Measurements from ENCODE around the gene P3H1.
"Not testable (repeated sequence)": the region's sequence is repeated elsewhere in the genome, so short reads cannot be mapped to it uniquely, and the experiment has no call there.

Gene P3H1

DNA sequence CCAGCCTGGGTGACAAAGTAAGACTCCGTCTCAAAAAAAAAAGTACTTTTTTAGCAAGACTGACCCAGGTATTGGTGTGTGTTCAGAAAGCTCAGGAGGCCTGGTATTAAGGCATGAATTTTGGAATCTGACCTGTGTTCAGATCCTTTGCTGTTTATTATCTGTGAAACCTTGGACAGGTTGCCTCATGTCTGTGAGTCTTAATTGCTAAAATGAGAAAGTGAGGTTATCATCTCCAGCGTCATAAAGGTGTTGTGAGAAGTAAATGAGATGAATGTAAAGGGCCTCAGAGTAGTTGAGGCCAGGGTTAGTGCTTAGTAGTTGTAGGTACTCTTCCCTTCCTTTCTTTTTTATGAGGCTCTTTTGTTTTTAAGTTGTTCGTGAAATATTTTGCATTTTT lies 3.0 kb upstream of the P3H1 start:
- no peak for DNase-seq

DNA sequence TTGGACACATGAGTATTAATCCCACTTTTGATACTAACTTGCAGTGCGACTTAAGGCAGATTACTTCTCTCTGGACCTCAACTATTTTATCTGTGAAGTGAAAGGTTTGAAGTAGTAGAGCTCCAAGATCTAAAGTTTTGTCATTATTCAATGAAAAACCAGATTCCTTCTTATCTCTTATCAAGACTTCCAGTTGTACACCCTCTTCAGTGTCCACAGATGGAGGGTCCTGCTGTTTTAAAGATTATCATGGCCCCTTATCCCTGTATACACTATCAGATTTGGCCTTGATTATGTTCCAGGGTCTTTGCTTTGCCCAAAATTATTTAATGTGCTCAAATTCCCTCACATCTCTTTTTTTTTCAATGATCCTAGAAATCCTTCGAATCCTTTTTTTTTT lies 1.3 kb upstream of the P3H1 start:
- DNase-seq = no peak

DNA sequence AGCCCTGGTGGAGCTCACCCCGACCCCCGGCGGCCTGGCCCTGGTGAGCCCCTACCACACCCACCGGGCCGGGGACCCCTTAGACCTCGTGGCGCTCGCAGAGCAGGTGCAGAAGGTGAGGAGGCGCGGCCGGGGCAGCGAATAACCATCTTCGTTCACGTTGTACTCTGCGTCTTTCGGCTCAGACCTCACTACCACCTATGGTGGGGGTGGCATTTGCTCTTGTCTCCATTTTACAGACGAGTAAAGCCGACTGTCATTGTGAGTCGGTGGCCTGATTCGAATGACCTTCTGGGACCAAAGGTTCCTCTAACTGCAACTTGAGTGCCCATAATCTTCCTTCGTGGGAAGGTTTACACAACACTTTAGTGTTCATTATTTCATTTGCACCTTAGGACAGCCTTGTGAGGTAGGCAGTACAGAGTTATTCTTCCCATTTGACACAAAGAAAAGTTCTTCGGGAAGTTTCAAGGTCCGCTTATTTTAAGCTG lies 727 bp upstream of the P3H1 start:
- no peak for DNase-seq

DNA sequence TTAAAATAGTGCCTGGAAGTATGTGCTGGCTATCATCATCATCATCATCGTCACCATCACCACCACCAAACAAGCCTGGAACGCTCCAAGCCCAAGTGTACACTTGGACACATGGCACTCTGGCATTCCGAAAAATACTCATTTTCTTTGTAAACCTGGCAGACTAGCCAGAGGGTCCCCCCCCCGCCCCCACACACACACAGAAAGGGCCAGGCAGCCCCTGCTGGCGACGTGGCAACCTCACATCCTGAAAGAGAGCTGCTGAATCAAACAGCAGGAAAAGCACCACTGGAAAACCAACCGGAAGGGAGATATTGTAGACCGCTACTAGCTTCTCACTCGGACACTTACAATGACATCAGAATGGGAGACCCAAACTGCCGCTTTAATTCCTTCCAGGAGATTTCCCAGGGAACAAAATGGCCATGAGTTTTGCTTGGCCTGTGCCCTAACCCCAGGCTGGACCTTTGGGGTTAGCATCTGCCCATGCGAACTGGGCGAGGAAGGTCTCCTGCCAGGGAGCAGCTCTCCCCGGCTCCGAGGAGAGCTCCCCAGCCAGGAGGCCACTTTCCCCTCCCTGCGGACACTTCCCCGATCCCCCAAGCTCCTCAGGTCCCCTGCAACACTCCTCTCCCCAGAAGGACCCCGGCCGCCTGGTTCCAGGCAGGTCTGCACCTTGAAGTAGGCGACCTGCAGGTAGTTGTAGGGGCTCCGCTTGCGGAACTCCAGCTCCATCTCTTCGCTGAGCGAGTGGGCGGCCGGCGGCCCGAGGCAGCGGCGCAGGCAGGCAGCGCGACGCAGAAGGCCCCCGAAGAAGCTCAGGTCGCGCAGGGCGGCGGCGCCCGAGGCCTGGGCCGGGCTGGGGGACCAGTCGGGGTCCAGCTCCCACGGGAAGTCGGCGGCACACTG lies 742 bp downstream of the P3H1 start:
- DNase-seq = peak; percentile 54 to 82

DNA sequence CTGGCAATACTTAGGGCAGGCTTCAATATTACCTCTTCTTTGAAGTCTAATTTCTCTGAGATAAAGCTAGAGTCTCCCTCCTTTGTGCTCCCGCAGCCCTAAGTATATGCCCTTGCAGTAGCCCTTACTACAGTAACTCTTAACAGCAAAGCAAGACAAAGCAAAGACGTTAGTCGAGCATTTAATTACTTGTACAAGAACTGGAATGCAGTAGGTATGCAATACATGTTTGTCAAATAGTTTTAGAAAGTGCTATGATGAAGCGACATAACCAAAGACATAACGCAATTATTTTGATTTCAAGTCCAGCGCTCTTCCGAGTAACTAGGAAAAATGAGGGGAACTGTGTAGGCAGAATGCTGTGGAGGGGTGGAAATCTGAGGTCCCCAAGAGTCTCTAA lies 1.6 kb downstream of the P3H1 start:
- DNase-seq = no peak

DNA sequence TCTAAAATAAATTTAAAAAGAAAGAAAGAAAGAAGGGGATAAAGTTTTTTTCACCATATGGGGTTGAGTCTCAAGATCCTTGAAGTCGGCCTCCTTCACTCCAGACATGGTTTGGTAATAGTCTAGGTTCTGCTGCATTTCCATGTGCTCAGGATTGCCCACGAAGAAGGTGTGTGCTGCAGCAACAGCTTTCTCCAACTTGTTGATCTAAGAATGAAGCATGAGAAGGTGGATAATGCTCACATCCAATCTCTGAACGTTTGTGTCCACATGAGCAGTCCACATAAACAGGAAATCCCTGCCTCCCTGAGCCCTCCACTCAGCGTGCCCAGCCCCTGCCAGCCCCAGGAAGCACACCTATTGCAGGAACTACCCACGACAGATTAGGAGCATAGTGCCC lies 4.6 kb downstream of the P3H1 start:
- DNase-seq = no peak

DNA sequence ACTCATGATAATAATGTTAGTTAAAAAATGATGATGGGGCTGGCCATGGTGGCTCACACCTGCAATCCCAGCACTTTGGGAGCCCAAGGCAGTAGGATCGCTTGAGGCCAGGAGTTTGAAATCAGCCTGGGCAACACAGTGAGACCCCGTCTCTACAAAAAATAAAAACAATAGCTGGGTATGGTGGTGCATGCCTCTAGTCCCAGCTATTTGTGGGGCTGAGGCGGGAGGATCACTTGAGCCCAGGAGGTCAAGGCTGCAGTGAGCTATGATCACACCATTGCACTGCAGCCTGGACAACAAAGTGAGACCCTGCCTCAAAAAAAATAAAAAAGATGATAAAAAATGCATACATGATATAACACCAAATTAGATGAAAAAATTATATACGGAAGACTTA lies 5.3 kb downstream of the P3H1 start:
- no peak for DNase-seq

DNA sequence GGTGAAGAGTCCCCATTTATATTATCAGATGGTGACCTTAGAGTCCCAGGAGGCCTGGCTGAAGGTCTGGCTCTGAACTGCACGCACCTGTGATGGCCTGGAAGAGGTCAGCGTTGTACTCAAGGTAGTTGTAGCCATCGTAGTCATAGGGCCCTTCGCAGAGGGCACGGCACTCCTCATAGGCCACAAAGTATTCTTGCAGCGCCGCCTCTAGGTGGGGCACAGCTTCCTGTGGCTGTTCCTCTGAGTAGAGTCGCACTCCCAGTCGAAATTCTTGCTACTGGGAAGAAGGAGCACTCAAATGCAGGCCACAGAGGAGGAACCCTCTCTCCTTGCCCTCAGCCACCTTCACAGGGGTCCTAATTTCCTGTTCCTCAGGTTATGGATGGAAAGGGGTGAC lies 7.7 kb downstream of the P3H1 start:
- peak in 1 of 2 experiments; percentile 10 for DNase-seq

DNA sequence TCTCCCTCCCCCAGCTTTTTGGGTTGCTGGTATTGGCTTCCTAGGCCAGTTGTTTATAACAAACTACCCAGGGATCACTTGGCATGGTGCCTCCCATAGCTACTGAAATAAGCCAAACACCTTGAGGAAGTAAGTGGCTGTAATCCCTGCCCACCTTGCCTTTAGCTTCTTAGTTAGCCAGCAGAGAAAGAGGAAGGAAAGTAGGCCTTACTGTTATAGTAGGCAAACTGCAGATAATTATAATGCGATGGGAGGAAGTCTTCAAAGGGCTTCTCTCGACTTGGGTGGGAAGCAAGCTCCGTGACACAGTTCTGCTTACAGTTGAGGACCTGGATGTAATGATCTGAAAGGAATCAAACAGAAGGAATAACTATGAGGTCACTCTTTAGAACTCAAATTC lies 8.2 kb downstream of the P3H1 start:
- no peak for DNase-seq

DNA sequence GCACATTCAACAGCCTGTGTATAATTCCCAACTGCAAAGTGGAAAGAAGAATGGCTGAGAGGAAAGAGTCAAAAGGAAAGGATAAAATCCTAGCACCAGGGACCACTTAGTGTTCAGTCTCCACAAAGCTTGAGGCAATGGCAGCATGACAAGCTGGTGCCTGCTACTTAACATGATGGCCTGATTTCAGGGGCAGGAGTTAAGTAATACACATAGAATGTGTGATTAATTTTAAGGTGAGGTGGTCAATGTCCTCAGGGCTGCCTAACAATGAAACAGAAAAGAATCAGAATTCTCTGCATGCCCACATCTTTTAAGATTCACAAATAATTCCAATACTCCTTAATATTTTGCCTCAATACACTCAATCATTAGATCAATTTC lies 8.9 kb downstream of the P3H1 start:
- no peak for DNase-seq

DNA sequence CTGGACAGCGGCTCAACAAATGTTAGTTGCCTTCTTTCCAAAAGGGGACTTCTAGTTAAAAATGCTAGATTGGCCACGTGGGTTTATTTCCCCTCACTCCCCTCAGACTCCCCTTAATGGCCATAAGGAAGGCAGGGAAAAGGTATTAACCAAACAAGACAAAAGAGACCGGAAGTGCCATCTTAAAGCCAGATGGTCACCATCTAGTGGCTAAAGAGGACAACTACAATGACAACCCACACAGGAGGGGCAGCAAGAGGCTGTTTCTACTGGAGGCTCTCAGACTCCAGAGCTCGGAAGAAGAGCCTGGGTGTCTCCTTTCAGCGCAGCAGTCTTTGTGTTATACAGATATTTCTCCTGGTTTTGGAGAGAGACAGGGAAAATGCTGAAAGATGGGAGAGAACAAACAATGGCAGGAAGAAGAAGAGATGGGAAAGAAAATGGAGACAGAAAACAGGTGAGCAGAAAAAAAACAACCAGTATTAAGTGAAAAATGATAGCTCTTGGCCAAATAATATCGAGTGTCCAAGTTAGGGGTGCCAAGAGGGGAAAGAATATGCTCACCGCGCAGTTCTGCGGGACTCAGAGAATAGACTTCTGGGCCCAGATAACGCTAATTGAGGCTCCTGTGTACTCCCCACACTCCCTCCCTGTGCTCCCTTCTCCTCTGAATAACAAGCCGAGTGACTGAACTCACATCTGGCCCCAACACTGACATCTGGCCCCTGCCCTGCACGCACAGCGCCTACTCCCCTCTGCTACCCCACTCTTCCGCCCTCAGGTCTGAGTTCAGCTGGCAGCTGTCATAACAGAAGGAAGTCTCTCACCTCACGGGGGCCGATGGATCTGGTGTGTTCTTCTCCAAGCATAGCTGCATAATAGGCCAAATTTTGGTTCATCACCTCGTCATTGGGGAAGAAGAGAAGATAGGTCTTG lies 9.6 kb downstream of the P3H1 start:
- peak; percentile 66 to 78 for DNase-seq

DNA sequence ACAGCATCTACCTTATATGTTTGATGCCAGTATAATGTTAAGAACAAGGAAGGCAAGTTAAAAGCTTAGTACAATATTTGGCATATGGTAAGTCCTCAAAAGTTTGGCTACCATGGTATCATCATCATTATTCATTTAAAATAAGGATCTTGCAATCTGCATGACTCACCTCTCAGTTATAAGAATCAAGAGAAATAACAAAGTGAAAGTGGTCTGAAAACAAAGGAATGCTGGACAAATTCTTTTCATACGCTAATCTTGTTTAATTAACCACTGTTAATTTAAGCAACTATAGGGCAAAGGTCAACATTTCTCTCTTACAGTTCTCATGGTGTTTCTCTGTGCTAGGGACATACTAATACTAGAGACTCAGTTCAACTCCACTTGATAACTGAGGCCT lies 13.8 kb downstream of the P3H1 start:
- DNase-seq = no peak

DNA sequence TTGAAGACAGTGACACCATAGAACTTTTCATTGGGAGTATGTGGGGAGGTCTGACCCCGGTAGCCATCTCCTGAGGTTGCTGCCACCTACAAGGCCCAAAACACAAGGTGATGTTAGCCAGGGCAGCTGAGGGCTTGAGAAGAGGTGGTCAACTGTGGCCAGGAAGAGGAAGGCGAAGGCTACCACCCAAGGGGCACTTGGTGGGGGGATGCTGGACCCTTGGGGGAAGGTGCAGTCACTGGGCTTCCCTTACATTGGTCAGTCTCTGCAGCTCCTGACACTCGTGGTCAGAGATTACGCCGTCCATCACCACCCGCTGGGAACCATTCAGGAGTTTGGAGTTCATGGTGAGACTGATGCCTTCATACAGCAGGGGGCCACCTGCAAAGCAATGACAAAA lies 14.5 kb downstream of the P3H1 start:
- DNase-seq = no peak

DNA sequence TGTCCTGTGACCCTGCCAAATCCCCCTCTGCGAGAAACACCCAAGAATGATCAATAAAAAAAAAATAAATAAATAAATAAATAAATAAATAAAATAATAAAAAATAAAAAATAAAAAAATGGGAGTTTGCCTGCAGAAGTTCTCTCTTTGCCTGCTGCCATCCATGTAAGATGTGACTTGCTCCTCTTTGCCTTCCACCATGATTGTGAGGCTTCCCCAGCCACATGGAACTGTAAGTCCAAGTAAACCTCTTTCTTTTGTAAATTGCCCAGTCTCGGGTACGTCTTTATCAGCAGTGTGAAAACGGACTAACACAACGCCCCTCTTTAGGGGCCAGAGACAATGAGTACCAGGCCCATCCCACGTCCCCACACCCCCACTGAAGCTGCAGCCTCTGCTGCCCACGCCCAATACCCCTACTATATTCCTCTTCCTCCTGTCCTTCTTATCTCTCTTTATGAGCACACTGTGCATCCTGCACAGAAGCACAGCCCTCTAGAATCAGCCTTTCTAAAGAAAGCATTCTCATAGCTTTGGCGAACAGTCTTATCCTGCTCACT lies 15.2 kb downstream of the P3H1 start:
- not testable (repeated sequence) for DNase-seq

DNA sequence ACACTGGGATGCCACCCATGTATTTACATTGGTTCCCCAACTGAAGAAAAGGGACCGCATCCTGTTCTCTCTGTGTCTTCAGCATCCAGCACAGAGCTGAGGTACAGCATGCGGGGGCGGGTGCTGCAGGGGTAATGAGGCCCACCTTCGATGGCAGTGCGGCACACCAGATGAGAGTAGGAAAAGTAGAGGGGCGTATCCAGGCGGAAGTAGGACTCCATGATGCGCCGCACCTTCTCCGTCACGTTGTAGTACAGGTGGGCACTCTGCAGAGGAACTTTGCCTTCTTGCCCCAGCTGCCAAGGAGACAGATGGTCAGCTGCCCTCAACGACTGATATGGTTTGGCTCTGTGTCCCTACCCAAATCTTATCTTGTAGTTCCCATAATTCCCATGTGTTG lies 16.8 kb downstream of the P3H1 start:
- DNase-seq = no peak

DNA sequence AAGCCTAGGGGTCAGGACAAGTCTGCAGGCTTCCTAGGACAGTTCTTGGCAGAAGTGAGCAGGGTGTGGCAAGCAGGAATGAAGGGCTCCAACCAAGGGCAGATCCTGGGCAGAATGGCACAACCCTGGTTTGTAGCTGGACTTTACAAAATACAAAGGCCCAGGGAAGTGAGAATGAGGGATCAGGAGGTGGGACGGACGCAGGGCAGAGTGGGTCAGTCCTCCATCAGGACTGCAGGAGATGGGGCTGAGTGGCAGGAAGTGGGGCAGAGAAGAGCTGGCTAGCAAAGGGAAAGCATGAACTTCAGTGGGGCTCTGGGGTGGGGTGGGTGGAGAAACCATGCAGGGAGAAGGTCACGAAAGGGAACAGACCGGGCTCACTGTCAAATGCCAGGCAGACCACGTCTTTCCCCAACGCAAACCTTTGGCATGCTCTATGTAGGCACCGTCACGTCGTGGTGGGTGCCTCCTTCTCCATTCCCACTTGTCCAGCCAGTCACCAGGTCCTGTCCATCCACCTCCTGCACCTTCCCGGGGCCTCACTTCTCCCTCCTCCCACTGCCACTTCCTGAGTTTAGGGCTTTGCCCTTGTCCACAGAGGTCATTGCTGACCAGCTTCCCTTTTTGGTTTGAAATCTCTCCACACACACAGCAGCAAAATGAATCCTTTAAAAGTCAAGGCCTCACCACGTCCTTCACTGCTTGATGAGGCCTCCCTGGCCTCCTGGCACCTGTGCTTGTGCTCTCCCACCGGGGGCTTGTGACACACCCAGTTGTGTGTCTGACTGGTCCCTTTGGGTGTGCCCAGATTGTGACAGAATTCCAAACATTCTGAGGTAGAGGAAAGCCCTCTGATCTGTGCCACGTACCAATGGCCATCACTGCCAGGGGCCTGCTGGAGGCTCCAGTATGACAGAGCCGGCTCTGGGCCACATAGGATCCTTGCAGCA lies 18.1 kb downstream of the P3H1 start:
- no peak for DNase-seq

DNA sequence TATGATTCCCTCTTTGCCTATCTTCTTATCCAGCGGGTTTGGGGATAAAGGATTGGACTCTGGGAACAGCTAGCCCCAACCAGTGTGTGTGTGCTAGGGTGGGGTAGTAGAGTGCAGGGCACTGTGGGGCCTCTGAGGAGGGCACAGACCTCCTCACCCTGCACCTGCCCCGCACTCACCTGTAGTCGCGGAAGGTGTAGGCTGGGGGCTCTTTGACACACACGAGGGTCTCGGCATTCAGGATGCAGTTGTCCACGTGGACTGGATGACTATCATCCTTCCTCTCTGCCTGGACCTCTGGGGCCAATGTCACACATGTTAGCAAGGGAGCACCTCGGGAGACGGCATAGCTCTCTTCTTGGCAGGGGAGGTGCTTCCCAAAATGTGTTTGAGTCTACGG lies 18.8 kb downstream of the P3H1 start:
- no peak for DNase-seq

DNA sequence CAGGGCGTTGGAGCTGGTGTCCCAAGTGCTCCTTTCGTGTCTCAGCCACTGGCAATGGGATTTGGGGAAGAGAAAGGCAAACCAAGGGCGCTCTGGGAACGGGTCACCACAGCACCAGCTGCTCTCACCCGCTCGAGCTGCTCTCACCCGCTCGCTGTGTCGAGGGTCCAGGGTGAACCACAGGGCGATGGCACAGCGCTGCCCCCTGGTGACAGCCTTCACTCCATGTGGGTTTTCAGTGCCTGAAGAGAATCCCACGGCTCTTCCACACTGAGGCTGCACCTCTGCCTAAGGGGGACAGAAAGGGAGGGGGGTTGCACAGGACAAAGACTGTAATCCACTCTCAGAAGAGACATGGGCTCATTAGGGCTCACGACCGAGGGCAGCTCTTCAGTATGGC lies 19.7 kb downstream of the P3H1 start:
- peak; percentile 37 to 40 for DNase-seq

DNA sequence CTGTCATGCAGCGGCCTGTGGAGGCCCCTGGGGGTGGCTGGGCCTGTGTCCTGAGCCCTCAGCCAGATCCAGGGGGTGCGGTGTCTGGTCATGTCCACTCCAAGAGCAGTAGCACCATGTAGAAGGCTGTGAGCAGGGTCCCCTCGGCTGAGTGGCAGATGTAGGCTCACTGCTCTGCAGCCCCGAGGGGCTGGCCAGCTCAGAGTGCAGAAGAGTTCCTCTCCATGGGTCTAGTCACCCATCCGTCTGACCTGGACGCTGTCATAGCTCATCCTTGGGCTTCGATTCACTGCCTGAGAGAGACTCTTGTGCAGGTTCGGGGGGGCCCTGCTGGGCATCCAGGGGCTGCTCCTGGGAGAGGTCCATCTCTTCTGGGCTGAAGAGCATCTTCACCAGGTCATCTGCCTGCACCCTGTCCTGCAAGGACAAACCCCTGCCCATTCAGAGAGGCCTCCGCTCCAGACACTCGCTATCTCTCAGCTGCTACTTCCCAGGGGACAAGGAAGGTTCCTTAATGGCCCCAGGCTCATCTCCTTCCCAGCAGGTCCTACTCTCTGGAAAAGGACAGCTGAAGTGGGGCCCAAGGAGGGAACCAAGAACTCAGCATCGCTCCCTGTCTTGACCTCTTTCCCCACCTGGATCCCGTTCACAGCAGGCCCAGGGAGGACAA lies 20.3 kb downstream of the P3H1 start:
- no peak for DNase-seq

DNA sequence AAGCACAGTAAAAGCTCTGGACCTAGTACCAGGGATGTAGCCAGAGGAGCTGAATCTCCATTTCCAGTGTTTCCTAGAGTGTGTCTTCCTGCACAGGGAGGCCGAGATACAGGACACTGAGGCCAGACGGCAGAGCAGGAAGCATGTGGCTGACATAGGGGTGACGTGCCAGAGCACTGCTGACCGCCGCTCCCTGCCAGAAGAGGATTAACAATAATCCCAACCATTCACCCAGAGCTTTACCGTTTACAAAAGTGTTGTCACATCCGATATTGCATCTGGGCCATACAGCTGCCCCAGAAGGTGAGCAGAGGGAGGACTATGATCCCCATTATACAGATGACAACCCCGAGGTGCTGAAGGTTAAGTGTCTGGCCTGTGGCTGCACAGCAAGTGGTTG lies 21.0 kb downstream of the P3H1 start:
- DNase-seq = no peak

DNA sequence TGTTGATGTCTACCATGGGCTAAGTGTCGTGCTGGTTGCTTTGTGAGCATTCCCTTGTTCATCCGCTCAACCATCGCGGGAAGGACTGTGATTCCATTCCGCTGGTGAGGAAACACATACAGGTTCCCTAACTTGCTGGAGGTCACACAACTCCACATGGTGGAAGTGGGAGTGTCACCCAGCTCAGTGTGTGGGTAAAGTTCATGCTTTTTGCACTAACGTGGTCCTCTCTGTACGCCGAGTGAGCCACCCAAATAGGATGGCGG lies 22.7 kb downstream of the P3H1 start:
- DNase-seq = no peak
